Measurements from ENCODE around the gene KLHL5.

KLHL5 gene

GRCh38 chr4:39043058-39043860 is 18.8 kb upstream of the KLHL5 start:
- peaks cover 6% of the 10 kb centered on the region for H3K4me1 ChIP-seq
- no peak for DNase-seq
- H3K36me3 ChIP-seq: no peaks in the 10 kb centered on the region
- peak overlapping the region; percentile 72 for H3K4me3 ChIP-seq (ENCODE audit: low read depth, low read length)
- no peaks in the 10 kb centered on the region for H3K9me3 ChIP-seq
- TF ChIP-seq, protein P1, sequence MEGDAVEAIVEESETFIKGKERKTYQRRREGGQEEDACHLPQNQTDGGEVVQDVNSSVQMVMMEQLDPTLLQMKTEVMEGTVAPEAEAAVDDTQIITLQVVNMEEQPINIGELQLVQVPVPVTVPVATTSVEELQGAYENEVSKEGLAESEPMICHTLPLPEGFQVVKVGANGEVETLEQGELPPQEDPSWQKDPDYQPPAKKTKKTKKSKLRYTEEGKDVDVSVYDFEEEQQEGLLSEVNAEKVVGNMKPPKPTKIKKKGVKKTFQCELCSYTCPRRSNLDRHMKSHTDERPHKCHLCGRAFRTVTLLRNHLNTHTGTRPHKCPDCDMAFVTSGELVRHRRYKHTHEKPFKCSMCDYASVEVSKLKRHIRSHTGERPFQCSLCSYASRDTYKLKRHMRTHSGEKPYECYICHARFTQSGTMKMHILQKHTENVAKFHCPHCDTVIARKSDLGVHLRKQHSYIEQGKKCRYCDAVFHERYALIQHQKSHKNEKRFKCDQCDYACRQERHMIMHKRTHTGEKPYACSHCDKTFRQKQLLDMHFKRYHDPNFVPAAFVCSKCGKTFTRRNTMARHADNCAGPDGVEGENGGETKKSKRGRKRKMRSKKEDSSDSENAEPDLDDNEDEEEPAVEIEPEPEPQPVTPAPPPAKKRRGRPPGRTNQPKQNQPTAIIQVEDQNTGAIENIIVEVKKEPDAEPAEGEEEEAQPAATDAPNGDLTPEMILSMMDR (IDR thresholded peaks at IDR 0.05; ENCODE audit: low read depth, low read length): no peak
- H3K27me3 ChIP-seq: no peaks in the 10 kb centered on the region

DNA sequence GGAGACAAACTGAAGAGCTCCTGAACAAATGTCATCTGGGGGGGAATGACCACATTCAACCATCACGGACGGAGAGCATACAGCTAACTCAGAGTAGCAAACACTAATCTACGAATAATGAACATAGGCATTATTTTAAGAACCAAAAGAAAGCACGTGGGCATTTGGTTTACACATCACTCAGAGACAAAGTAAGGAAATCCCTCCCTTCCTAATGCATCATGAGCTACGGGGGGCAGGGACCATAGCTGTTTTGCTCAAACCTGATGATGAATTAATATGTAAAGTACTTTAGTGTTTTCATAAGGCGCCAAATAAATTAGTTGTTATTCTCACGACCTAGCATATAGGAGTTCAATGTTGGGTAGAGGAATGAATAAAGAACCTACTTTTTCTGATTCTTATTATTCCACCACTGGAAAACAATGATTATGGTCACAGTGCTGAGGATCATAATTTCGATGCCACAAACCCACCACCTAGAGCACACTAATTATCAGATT is 18.1 kb upstream of the KLHL5 start:
- Histone ChIP-seq H3K4me3 (ENCODE audit: low read depth, low read length) (peak overlapping the region; percentile 72), H3K4me1 (peaks cover 6% of the 10 kb centered on the region), H3K36me3 (no peaks in the 10 kb centered on the region), H3K9me3 (no peaks in the 10 kb centered on the region), H3K27me3 (no peaks in the 10 kb centered on the region)
- TF ChIP-seq, protein P1 (IDR thresholded peaks at IDR 0.05; ENCODE audit: low read depth, low read length): no peak
- no peak for DNase-seq

DNA sequence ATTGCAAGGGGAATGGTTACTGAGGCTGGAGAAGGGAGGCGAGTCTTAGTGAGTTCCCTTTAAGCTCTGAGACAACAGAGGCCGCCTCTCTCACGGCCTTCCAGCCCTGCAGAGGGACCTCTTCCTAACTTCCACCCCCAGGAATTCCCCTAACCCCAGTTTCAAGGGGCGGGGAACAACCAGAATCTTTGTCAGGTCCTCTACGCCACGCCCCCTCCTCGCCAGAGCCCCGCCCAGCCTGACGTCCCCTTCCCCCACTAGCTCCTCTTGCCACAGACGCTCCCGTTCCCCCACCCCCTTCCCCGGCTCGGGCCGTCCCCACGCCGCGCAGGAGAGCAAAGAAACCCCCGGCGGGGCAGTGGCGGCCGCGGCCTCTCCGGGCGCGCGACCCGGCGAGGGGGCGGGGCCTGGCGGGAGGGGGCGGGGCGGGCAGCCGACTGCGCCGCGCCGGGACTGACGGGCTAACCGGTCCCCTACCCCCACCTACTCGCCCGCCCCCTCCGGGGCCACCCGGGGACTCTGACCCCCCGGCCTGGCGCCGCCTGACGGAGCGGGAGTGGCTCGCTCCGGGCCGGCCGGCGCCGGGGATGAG is 17.6 kb upstream of the KLHL5 start:
- no peaks in the 10 kb centered on the region for H3K9me3 ChIP-seq
- TF ChIP-seq, protein P1 (IDR thresholded peaks at IDR 0.05; ENCODE audit: low read depth, low read length): no peak
- H3K4me1 ChIP-seq: peaks cover 6% of the 10 kb centered on the region
- H3K36me3 ChIP-seq: no peaks in the 10 kb centered on the region
- peak overlapping the region; percentile 72 for H3K4me3 ChIP-seq (ENCODE audit: low read depth, low read length)
- peak; percentile 92 for DNase-seq
- no peaks in the 10 kb centered on the region for H3K27me3 ChIP-seq

DNA sequence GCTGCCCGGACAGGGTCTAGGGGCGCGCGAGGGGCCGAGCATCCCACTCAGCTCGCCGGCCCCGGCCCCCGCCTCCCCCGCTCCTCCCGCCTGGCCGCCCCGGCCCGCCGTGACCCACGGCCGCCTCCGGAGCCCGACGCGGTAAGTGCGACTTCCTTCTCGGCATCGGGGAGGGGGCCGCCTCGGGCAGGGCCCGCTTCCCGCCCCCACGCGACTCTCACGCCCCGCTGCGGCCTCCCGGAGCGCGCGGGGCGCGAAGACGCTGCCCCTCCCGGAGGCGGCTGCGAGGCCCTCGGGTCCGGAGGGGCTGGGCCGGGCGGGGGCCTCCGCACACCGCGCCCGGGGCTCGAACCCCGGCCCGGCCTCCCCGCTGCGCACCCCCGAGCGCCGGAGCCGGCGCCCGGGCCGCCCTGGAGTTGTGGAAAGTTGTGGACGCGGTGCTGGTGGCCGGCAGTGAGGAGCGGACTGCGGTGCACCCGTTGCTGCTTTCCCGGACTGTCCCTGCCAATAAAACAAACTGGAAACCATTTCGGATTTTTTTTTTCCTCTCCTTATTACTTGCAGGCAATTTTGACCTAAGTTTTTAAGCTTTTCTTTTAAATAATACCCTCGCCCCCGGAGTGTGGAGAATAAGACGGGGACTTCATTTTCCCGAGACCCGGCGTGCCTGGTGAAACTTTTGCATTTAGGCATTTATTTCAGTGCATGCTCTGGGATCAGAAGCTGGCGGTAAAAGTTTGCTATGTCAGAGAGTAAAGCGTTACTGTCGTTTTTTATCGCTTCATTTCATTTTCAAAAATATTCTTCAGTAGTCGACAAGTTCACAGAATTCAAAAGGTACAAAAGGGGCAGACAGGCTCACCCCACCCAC is 16.8 kb upstream of the KLHL5 start:
- Histone ChIP-seq H3K36me3 (no peaks in the 10 kb centered on the region), H3K27me3 (no peaks in the 10 kb centered on the region), H3K4me3 (ENCODE audit: low read depth, low read length) (peak overlapping the region; percentile 72), H3K9me3 (no peaks in the 10 kb centered on the region), H3K4me1 (peaks cover 6% of the 10 kb centered on the region)
- DNase-seq: peak; percentile 44
- TF ChIP-seq, protein P1 (IDR thresholded peaks at IDR 0.05; ENCODE audit: low read depth, low read length): no peak

GRCh38 chr4:39045827-39046221 is 16.2 kb upstream of the KLHL5 start:
- Histone ChIP-seq H3K27me3 (no peaks in the 10 kb centered on the region), H3K4me3 (ENCODE audit: low read depth, low read length) (peak overlapping the region; percentile 72; the same call in 1 of the 2 replicates), H3K4me1 (peaks cover 6% of the 10 kb centered on the region), H3K36me3 (no peaks in the 10 kb centered on the region), H3K9me3 (no peaks in the 10 kb centered on the region)
- TF ChIP-seq, protein P1 (IDR thresholded peaks at IDR 0.05; ENCODE audit: low read depth, low read length): no peak
- no peak for DNase-seq
